HepG2 (cell line): ENCODE data around the gene C20orf204. TPM values are rescaled to one million over a fixed set of nuclear protein-coding genes. Genes with fewer than 3 reads are reported as not detected.

Source experiments
- AGO2 ChIP-seq: fragments of 200-400 bp; formaldehyde crosslinking; optimal IDR thresholded peaks from 2 replicates; pipeline ENCODE3; 2017; ENCODE audit warnings: mild to moderate bottlenecking, low read depth, low read length, moderate library complexity
- GATAD2A ChIP-seq: IDR thresholded peaks from 2 replicates; pipeline ENCODE4 v1.6.1; 2016
- GTF2F1 ChIP-seq: fragments of 150-350 bp; IDR thresholded peaks from 2 replicates; pipeline ENCODE4 v1.6.1; 2014; ENCODE audit warnings: low read length
- HNRNPUL1 ChIP-seq: fragments of 200-400 bp; formaldehyde crosslinking; IDR thresholded peaks from 2 replicates; pipeline ENCODE4 v1.6.1; 2017; ENCODE audit warnings: low read depth, mild to moderate bottlenecking, low read length, moderate library complexity
- LBX2 ChIP-seq: sonication (generic); formaldehyde crosslinking; IDR thresholded peaks from 2 replicates; pipeline ENCODE4 v1.5.0; 2020; ENCODE audit warnings: missing genetic modification reagents, mild to moderate bottlenecking, borderline replicate concordance
- MED13 ChIP-seq: sonication (generic); formaldehyde crosslinking; IDR thresholded peaks from 2 replicates; pipeline ENCODE4 v1.5.0; 2020; ENCODE audit warnings: missing genetic modification reagents
- NAIF1 ChIP-seq: sonication (generic); formaldehyde crosslinking; IDR thresholded peaks from 2 replicates; pipeline ENCODE4 v1.5.0; 2020; ENCODE audit warnings: mild to moderate bottlenecking, missing genetic modification reagents, borderline replicate concordance
- NR2F1 ChIP-seq, 2 experiments: fragments of 450-650 bp in 1 of 2; formaldehyde crosslinking in 1 of 2; IDR thresholded peaks; 2 replicates each; pipeline versions ENCODE4 v1.5.0 to v1.6.1; 2016 to 2020; ENCODE audit warnings: mild to moderate bottlenecking in 1 of 2, missing compliant biosample characterization in 1 of 2, missing genetic modification reagents in 1 of 2, moderate library complexity in 1 of 2
- RCOR2 ChIP-seq: IDR thresholded peaks from 2 replicates; pipeline ENCODE4 v1.6.1; 2016; ENCODE audit warnings: missing biosample characterization, missing genetic modification reagents
- SIX4 ChIP-seq: sonication (generic); formaldehyde crosslinking; IDR thresholded peaks from 2 replicates; pipeline ENCODE4 v1.4.0; 2020; ENCODE audit warnings: missing genetic modification reagents
- SMAD3 ChIP-seq: sonication (generic); formaldehyde crosslinking; IDR thresholded peaks from 2 replicates; pipeline ENCODE4 v1.4.0; 2020; ENCODE audit warnings: missing genetic modification reagents
- SMYD3 ChIP-seq: sonication (generic); formaldehyde crosslinking; IDR thresholded peaks from 2 replicates; pipeline ENCODE4 v1.8.1; 2023; ENCODE audit warnings: mild to moderate bottlenecking, missing genetic modification reagents
- STAG1 ChIP-seq: sonication (generic); formaldehyde crosslinking; IDR thresholded peaks from 2 replicates; pipeline ENCODE4 v1.4.0; 2020; ENCODE audit warnings: missing genetic modification reagents
- TEAD3 ChIP-seq: optimal IDR thresholded peaks from 2 replicates; pipeline ENCODE3; 2016; ENCODE audit warnings: borderline replicate concordance
- ZBTB1 ChIP-seq: sonication (generic); formaldehyde crosslinking; IDR thresholded peaks from 2 replicates; pipeline ENCODE4 v1.4.0; 2020; ENCODE audit warnings: missing genetic modification reagents, borderline replicate concordance
- ZBTB38 ChIP-seq: sonication (generic); formaldehyde crosslinking; IDR thresholded peaks from 2 replicates; pipeline ENCODE4 v1.5.1; 2020; ENCODE audit warnings: mild to moderate bottlenecking, missing genetic modification reagents
- ZNF10 ChIP-seq: sonication (generic); formaldehyde crosslinking; IDR thresholded peaks from 2 replicates; pipeline ENCODE4 v1.4.0; 2020; ENCODE audit warnings: mild to moderate bottlenecking, low read depth, missing genetic modification reagents, borderline replicate concordance
- ZNF333 ChIP-seq: sonication (generic); formaldehyde crosslinking; IDR thresholded peaks from 2 replicates; pipeline ENCODE4 v1.4.0; 2020; ENCODE audit warnings: mild to moderate bottlenecking, missing genetic modification reagents, borderline replicate concordance
- ZNF446 ChIP-seq: sonication (generic); formaldehyde crosslinking; IDR thresholded peaks from 2 replicates; pipeline ENCODE4 v1.5.0; 2020; ENCODE audit warnings: mild to moderate bottlenecking, missing genetic modification reagents
- ZNF749 ChIP-seq: sonication (generic); formaldehyde crosslinking; IDR thresholded peaks from 2 replicates; pipeline ENCODE4 v1.8.0; 2022; ENCODE audit warnings: mild to moderate bottlenecking, missing genetic modification reagents, moderate library complexity, borderline replicate concordance
- ZNF772 ChIP-seq: sonication (generic); formaldehyde crosslinking; IDR thresholded peaks from 2 replicates; pipeline ENCODE4 v1.5.0; 2020; ENCODE audit warnings: mild to moderate bottlenecking, missing genetic modification reagents
- ZSCAN29 ChIP-seq: sonication (generic); formaldehyde crosslinking; conservative IDR thresholded peaks from 2 replicates; pipeline ENCODE4 v1.4.0; 2020; ENCODE audit warnings: mild to moderate bottlenecking, missing genetic modification reagents
- polyA plus RNA-seq, 8 experiments: library from polyadenylated mRNA; depleted of rRNA in 3 of 8; stranded (reverse) in 7 of 8; unstranded in 1 of 8; fragments of >200 nt; fragmentation: Illumina TruSeq in 4 of 8; extraction: Trizol in 4 of 8; gene quantifications; 2 replicates each; pipeline versions ENCODE4 v1.2.1 to v1.2.3, GENCODE V29; 2011 to 2016; ENCODE audit warnings: low read depth in 4 of 8, missing spikeins in 1 of 8, mixed read lengths in 1 of 8; ENCODE audit not compliant: insufficient read depth in 1 of 8
- total RNA-seq, 5 experiments: library from RNA; depleted of rRNA; stranded (reverse); fragments of >200 nt; fragmentation: Illumina TruSeq; extraction: Trizol; gene quantifications; 2 replicates each; pipeline ENCODE4 v1.2.3, GENCODE V29; 2016; ENCODE audit warnings: low read depth in 1 of 5
- TF ChIP-seq, protein P1 (sequence below), 2 experiments: sonication (generic) in 1 of 2; formaldehyde crosslinking in 1 of 2; IDR thresholded peaks; 2 replicates each; pipeline versions ENCODE4 v1.4.0 to v1.6.1; 2018 to 2020; ENCODE audit warnings: missing genetic modification reagents in 2 of 2, borderline replicate concordance in 1 of 2, low read depth in 1 of 2, mild to moderate bottlenecking in 1 of 2, missing biosample characterization in 1 of 2
- TF ChIP-seq, protein P2 (sequence below): IDR thresholded peaks from 2 replicates; pipeline ENCODE4 v1.6.1; 2016; ENCODE audit warnings: mild to moderate bottlenecking
- TF ChIP-seq, protein P3 (sequence below): sonication (generic); formaldehyde crosslinking; IDR thresholded peaks from 2 replicates; pipeline ENCODE4 v1.8.1; 2023; ENCODE audit warnings: mild to moderate bottlenecking, moderate library complexity, missing genetic modification reagents
- TF ChIP-seq, protein P4 (sequence below): sonication (generic); formaldehyde crosslinking; IDR thresholded peaks from 2 replicates; pipeline ENCODE4 v1.9.0; 2022; ENCODE audit warnings: low read depth, missing genetic modification reagents

Gene C20orf204
- total and polyA plus RNA-seq, 2 of the 13 experiments (the other 11 are each of a cell fraction or from before 2014, with no cell fraction given) = 22.1 to 80.0 TPM

DNA sequence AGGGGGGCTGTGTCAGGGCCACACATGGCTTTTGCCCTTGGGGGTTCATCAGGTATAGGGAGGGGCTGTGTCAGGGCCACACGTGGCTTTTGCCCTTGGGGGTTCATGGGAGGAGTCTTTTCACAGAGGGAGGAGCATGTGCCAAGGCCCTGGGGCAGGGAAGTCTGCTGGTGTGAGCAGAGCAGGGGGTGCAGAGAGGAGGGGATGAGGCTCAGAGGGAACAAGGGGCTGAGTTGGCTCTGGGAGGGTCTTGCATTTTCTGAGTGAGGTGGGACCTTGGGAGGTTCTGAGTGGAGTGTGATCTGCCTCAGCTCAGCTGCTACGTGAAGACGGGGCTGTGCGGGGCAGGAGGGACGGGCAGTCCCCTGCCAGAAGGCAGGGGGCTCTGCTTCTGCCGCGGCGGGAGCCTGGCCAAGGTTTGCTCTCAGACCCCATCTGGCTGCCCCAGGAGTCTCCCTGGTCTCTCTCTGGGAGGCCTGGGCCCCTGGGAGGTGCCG, 19.5 kb downstream of the C20orf204 start (continued):
- no peak for TF ChIP-seq NAIF1 (CRISPR knock-in tag)
- TF ChIP-seq SMAD3 = no peak
- no peak for TF ChIP-seq TEAD3
- TF ChIP-seq ZBTB1 (CRISPR knock-in tag) = no peak
- TF ChIP-seq RCOR2 = peak; percentile 88
- TF ChIP-seq, protein P1, sequence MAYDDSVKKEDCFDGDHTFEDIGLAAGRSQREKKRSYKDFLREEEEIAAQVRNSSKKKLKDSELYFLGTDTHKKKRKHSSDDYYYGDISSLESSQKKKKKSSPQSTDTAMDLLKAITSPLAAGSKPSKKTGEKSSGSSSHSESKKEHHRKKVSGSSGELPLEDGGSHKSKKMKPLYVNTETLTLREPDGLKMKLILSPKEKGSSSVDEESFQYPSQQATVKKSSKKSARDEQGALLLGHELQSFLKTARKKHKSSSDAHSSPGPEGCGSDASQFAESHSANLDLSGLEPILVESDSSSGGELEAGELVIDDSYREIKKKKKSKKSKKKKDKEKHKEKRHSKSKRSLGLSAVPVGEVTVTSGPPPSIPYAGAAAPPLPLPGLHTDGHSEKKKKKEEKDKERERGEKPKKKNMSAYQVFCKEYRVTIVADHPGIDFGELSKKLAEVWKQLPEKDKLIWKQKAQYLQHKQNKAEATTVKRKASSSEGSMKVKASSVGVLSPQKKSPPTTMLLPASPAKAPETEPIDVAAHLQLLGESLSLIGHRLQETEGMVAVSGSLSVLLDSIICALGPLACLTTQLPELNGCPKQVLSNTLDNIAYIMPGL (CRISPR knock-in tag; IDR thresholded peaks at IDR 0.05; ENCODE audit: borderline replicate concordance in 1 of 2, low read depth in 1 of 2) = no peak
- no peak for TF ChIP-seq ZNF772 (CRISPR knock-in tag)
- TF ChIP-seq, protein P2, sequence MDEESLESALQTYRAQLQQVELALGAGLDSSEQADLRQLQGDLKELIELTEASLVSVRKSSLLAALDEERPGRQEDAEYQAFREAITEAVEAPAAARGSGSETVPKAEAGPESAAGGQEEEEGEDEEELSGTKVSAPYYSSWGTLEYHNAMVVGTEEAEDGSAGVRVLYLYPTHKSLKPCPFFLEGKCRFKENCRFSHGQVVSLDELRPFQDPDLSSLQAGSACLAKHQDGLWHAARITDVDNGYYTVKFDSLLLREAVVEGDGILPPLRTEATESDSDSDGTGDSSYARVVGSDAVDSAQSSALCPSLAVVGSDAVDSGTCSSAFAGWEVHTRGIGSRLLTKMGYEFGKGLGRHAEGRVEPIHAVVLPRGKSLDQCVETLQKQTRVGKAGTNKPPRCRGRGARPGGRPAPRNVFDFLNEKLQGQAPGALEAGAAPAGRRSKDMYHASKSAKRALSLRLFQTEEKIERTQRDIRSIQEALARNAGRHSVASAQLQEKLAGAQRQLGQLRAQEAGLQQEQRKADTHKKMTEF = no peak
- TF ChIP-seq, protein P3, sequence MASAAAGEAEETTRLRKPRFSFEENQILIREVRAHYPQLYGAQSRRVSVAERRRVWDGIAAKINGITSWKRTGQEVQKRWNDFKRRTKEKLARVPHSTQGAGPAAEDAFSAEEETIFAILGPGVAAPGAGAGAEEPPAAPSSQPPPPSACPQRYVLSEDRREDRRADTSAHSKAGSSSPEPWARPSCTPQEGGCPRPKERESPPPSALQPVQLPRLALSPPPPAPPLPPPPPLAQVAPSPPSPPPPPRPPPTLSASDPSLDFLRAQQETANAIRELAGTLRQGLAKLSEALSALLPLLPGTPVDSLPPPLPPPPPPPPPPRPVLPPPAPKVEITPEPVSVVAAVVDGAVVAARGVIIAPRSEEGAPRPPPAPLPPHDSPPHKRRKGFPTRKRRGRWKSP (CRISPR knock-in tag) = no peak
- 0 out of 2 replicates have a peak, but pooled peaks have one; percentile 4 for TF ChIP-seq ZNF749
- TF ChIP-seq, protein P4, sequence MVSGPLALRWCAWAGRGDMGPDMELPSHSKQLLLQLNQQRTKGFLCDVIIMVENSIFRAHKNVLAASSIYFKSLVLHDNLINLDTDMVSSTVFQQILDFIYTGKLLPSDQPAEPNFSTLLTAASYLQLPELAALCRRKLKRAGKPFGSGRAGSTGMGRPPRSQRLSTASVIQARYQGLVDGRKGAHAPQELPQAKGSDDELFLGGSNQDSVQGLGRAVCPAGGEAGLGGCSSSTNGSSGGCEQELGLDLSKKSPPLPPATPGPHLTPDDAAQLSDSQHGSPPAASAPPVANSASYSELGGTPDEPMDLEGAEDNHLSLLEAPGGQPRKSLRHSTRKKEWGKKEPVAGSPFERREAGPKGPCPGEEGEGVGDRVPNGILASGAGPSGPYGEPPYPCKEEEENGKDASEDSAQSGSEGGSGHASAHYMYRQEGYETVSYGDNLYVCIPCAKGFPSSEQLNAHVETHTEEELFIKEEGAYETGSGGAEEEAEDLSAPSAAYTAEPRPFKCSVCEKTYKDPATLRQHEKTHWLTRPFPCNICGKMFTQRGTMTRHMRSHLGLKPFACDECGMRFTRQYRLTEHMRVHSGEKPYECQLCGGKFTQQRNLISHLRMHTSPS = no peak
- TF ChIP-seq AGO2 = no peak
- TF ChIP-seq LBX2 (CRISPR knock-in tag) = no peak
- TF ChIP-seq NR2F1 (CRISPR knock-in tag; IDR thresholded peaks at IDR 0.05) = no peak
- no peak for TF ChIP-seq HNRNPUL1
- TF ChIP-seq STAG1 (CRISPR knock-in tag) = no peak
- TF ChIP-seq ZNF446 (CRISPR knock-in tag) = no peak
- TF ChIP-seq GATAD2A (CRISPR knock-in tag) = no peak
- TF ChIP-seq ZSCAN29 (CRISPR knock-in tag) = peak; percentile 32; the same call in 1 of the 2 replicates
- TF ChIP-seq ZBTB38 (CRISPR knock-in tag) = no peak
- no peak for TF ChIP-seq SIX4 (CRISPR knock-in tag)
- peak; percentile 83; the same call in 1 of the 2 replicates for TF ChIP-seq ZNF333 (CRISPR knock-in tag)
- no peak for TF ChIP-seq MED13 (CRISPR knock-in tag)
- no peak for TF ChIP-seq GTF2F1
- TF ChIP-seq SMYD3 = 0 out of 2 replicates have a peak, but pooled peaks have one; percentile 75
- no peak for TF ChIP-seq ZNF10 (CRISPR knock-in tag)
